Fibroblast of lung (primary cell): ENCODE results near the gene COL24A1. TPM values are rescaled to one million over a fixed set of nuclear protein-coding genes. Genes with fewer than 3 reads are reported as not detected.
A peak's percentile ranks its signal among the peaks of the same experiment; 100 is the strongest.
"Not testable (repeated sequence)": the region's sequence is repeated elsewhere in the genome, so short reads cannot be mapped to it uniquely, and the experiment has no call there.

ENCODE experiments used
- DNase-seq, 2 donors: peaks; one replicate each; pipeline versions ENCODE4 v3.0.0 to v3.0.0-alpha.2; 2010; ENCODE audit warnings: low read depth in 2 of 2
- H2AFZ ChIP-seq: 2 replicates; pipeline ENCODE4 v1.5.1; 2012; ENCODE audit warnings: low read length, control low read depth, inconsistent platforms
- H3K27ac ChIP-seq: 2 replicates; pipeline ENCODE4 v1.5.1; 2011; ENCODE audit warnings: low read length, control low read depth; ENCODE audit not compliant: insufficient read depth
- H3K27me3 ChIP-seq: 2 replicates; pipeline ENCODE4 v1.5.1; 2011; ENCODE audit warnings: mild to moderate bottlenecking, low read length; ENCODE audit not compliant: control insufficient read depth, insufficient read depth
- H3K36me3 ChIP-seq: 2 replicates; pipeline ENCODE4 v1.5.1; 2011; ENCODE audit warnings: low read length; ENCODE audit not compliant: control insufficient read depth, insufficient read depth
- H3K4me1 ChIP-seq: 2 replicates; pipeline ENCODE4 v1.5.1; 2011; ENCODE audit warnings: low read length; ENCODE audit not compliant: control insufficient read depth, insufficient read depth; ENCODE audit errors: extremely low read depth
- H3K4me2 ChIP-seq: 2 replicates; pipeline ENCODE4 v1.5.1; 2011; ENCODE audit warnings: low read length, control low read depth; ENCODE audit not compliant: insufficient read depth; ENCODE audit errors: extremely low read depth
- H3K4me3 ChIP-seq, 4 experiments: fragments of 200-600 bp in 1 of 4; sonication (generic) in 1 of 4; replicated peaks in 1 of 4; 2 replicates each; pipeline ENCODE4 v1.5.1; 2011 to 2016; ENCODE audit warnings: low read length in 4 of 4, low read depth in 3 of 4, mild to moderate bottlenecking in 3 of 4, control low read depth in 2 of 4, inconsistent platforms in 1 of 4, mixed read lengths in 1 of 4; ENCODE audit not compliant: insufficient read depth in 1 of 4; ENCODE audit errors: control extremely low read depth in 1 of 4
- H3K79me2 ChIP-seq: 2 replicates; pipeline ENCODE4 v1.5.1; 2012; ENCODE audit warnings: mild to moderate bottlenecking, low read length, inconsistent platforms; ENCODE audit not compliant: control insufficient read depth, insufficient read depth
- H3K9ac ChIP-seq: 2 replicates; pipeline ENCODE4 v1.5.1; 2011; ENCODE audit warnings: mild to moderate bottlenecking, low read length, control low read depth; ENCODE audit not compliant: insufficient read depth
- H3K9me3 ChIP-seq: 2 replicates; pipeline ENCODE4 v1.5.1; 2012; ENCODE audit warnings: low read depth, low read length; ENCODE audit not compliant: control insufficient read depth, insufficient read depth
- H4K20me1 ChIP-seq: 2 replicates; pipeline ENCODE4 v1.5.1; 2011; ENCODE audit warnings: low read length; ENCODE audit not compliant: control insufficient read depth, insufficient read depth; ENCODE audit errors: extremely low read depth
- EZH2 ChIP-seq: IDR thresholded peaks from 2 replicates; pipeline ENCODE4 v1.5.1; 2012; ENCODE audit warnings: low read length, control low read depth, mild to moderate bottlenecking; ENCODE audit errors: missing control alignments
- polyA plus RNA-seq, 2 donors: library from polyadenylated mRNA; depleted of rRNA in 1 of 2; stranded (reverse) in 1 of 2; unstranded in 1 of 2; fragments of >200 nt; gene quantifications; 2 replicates each; pipeline ENCODE4 v1.2.1, GENCODE V29; 2011 to 2012; ENCODE audit warnings: missing spikeins in 1 of 2
- total RNA-seq: library from RNA; depleted of rRNA; stranded (reverse); fragments of >200 nt; gene quantifications from 2 replicates; pipeline ENCODE4 v1.2.1, GENCODE V29; 2014
- TF ChIP-seq, protein P1 (sequence below), 2 donors: IDR thresholded peaks in 1 of 2; conservative IDR thresholded peaks in 1 of 2; 1 replicate in 1 of 2; 2 replicates in 1 of 2; pipeline ENCODE4 v1.5.1; 2011 to 2012; ENCODE audit warnings: low read length in 2 of 2, control low read depth in 1 of 2, inconsistent platforms in 1 of 2, low read depth in 1 of 2, mild to moderate bottlenecking in 1 of 2

Gene COL24A1
- total and polyA plus RNA-seq, 2 donors (not counting 1 experiment from before 2014, with no cell fraction given), result 0.31 to 3.3 TPM

DNA sequence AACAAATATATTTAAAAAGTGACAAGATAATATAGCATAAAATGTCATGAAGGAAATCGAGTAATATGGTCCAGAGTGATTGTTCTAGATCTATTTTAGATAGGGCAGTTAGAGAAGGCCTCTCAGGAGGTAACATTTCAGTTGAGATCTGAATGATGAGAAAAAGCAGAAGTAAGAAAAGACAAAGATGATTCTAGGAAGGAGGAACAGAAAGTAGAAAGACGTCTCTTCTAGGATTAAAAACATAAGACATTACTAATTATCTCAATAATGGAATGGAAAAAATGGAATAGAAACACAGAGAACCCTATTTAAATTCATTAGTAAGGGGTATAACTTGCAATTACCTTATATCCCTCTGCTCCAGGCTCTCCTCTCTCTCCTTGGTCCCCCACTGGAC is 318.3 kb downstream of the COL24A1 start:
- Histone ChIP-seq H3K36me3 (no peaks in the 10 kb centered on the region), H3K79me2 (no peaks in the 10 kb centered on the region), H3K27ac (no peak overlapping the region), H3K4me3 (no peak overlapping the region), H3K9me3 (no peaks in the 10 kb centered on the region), H3K9ac (no peak overlapping the region), H4K20me1 (no peaks in the 10 kb centered on the region), H3K4me1 (no peaks in the 10 kb centered on the region), H3K27me3 (no peaks in the 10 kb centered on the region), H3K4me2 (no peak overlapping the region), H2AFZ (no peak overlapping the region)
- TF ChIP-seq, protein P1, sequence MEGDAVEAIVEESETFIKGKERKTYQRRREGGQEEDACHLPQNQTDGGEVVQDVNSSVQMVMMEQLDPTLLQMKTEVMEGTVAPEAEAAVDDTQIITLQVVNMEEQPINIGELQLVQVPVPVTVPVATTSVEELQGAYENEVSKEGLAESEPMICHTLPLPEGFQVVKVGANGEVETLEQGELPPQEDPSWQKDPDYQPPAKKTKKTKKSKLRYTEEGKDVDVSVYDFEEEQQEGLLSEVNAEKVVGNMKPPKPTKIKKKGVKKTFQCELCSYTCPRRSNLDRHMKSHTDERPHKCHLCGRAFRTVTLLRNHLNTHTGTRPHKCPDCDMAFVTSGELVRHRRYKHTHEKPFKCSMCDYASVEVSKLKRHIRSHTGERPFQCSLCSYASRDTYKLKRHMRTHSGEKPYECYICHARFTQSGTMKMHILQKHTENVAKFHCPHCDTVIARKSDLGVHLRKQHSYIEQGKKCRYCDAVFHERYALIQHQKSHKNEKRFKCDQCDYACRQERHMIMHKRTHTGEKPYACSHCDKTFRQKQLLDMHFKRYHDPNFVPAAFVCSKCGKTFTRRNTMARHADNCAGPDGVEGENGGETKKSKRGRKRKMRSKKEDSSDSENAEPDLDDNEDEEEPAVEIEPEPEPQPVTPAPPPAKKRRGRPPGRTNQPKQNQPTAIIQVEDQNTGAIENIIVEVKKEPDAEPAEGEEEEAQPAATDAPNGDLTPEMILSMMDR (conservative IDR thresholded peaks at IDR 0.05 in 1 of 2, IDR thresholded peaks at IDR 0.05 in 1 of 2; ENCODE audit: low read depth in 1 of 2, low read length in 2 of 2), result no peak
- TF ChIP-seq EZH2, result no peak
- DNase-seq, result no peak

DNA sequence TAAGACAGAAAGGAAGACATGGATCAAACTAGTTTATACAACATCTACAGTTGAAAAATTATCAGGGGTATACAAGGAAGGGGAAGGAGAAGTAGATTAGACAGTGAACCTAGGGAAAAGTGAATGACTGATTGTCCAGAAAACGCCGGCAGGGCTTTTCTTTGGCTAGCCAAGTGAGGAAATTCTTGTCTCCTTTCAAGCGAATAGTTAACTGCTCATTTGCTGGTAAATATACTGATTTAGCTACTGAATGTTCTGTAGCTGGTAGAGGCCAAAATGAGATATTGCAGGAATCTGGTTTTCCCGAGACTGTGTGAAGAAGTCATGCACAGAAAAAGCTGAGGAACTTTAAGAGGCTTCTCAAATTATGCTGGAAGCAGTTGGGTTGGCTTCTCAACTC is 319.8 kb downstream of the COL24A1 start:
- no peak for DNase-seq
- H4K20me1 ChIP-seq, result no peaks in the 10 kb centered on the region
- no peak overlapping the region for H3K4me2 ChIP-seq
- no peak overlapping the region for H2AFZ ChIP-seq
- no peak overlapping the region for H3K27ac ChIP-seq
- H3K4me1 ChIP-seq, result no peaks in the 10 kb centered on the region
- H3K79me2 ChIP-seq, result no peaks in the 10 kb centered on the region
- H3K36me3 ChIP-seq, result no peaks in the 10 kb centered on the region
- no peaks in the 10 kb centered on the region for H3K9me3 ChIP-seq
- no peak for TF ChIP-seq EZH2
- TF ChIP-seq, protein P1 (conservative IDR thresholded peaks at IDR 0.05 in 1 of 2, IDR thresholded peaks at IDR 0.05 in 1 of 2; ENCODE audit: low read depth in 1 of 2, low read length in 2 of 2), result no peak
- H3K4me3 ChIP-seq, result no peak overlapping the region
- no peaks in the 10 kb centered on the region for H3K27me3 ChIP-seq
- no peak overlapping the region for H3K9ac ChIP-seq

DNA sequence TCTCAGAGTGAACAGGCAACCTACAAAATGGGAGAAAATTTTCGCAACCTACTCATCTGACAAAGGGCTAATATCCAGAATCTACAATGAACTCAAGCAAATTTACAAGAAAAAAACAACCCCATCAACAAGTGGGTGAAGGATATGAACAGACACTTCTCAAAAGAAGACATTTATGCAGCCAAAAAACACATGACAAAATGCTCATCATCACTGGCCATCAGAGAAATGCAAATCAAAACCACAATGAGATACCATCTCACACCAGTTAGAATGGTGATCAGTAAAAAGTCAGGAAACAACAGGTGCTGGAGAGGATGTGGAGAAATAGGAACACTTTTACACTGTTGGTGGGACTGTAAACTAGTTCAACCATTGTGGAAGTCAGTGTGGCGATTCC is 323.4 kb downstream of the COL24A1 start:
- not testable (repeated sequence) for DNase-seq

DNA sequence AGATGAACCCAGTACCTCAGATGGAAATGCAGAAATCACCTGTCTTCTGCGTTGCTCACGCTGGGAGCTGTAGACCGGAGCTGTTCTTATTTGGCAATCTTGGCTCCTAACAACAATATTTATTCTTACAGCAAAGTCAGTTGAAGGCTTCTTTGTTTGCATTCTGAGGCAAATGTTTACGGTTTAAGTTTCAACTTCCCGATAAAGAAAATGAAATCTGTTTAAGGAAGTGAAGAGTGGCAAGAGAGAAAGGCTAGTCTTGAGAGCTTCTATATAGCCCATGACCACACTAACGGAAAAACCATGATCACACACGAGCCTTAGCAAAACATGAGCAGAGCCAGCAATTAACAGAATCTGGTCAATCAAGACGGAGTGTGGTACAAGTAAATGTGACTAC is 325.7 kb downstream of the COL24A1 start:
- no peak for TF ChIP-seq EZH2
- TF ChIP-seq, protein P1 (conservative IDR thresholded peaks at IDR 0.05 in 1 of 2, IDR thresholded peaks at IDR 0.05 in 1 of 2; ENCODE audit: low read depth in 1 of 2, low read length in 2 of 2), result no peak
- H3K79me2 ChIP-seq, result no peaks in the 10 kb centered on the region
- DNase-seq, result peak in 1 of 2 donors; percentile 5
- H3K36me3 ChIP-seq, result no peaks in the 10 kb centered on the region
- no peak overlapping the region for H3K27ac ChIP-seq
- no peaks in the 10 kb centered on the region for H3K27me3 ChIP-seq
- H2AFZ ChIP-seq, result no peak overlapping the region
- H4K20me1 ChIP-seq, result no peaks in the 10 kb centered on the region
- H3K4me2 ChIP-seq, result no peak overlapping the region
- no peaks in the 10 kb centered on the region for H3K4me1 ChIP-seq
- no peak overlapping the region for H3K9ac ChIP-seq
- no peak overlapping the region for H3K4me3 ChIP-seq
- H3K9me3 ChIP-seq, result no peaks in the 10 kb centered on the region

More for the DNA sequence above, 323.4 kb downstream of the COL24A1 start:
- not testable (repeated sequence) for H4K20me1 ChIP-seq, H3K9me3 ChIP-seq, H3K36me3 ChIP-seq, H3K27ac ChIP-seq, H3K4me1 ChIP-seq, H2AFZ ChIP-seq, H3K27me3 ChIP-seq, H3K9ac ChIP-seq, H3K79me2 ChIP-seq, H3K4me3 ChIP-seq, H3K4me2 ChIP-seq
